ENCODE measurements around the gene C19orf67.

Gene C19orf67

GRCh38 chr19:14122924-14123323 lies 37.3 kb upstream of the C19orf67 start:
- WGBS (ENCODE audit: extremely low coverage, insufficient coverage, insufficient read length), result no CpG with 5 or more reads among the region's 6 CpGs
- no peak overlapping the region for H3K14ac ChIP-seq (ENCODE audit: low read length)
- peaks cover 10 to 16% of the 10 kb centered on the region in 2 experiments for H3K36me3 ChIP-seq (ENCODE audit: control insufficient read depth in 1 of 2, insufficient read depth in 2 of 2, low read length in 2 of 2)
- H3K4me1 ChIP-seq (ENCODE audit: control insufficient read depth in 1 of 2, insufficient read depth in 2 of 2, low read length in 2 of 2), result peaks cover 9 to 10% of the 10 kb centered on the region in 2 experiments
- H4K12ac ChIP-seq (ENCODE audit: low read depth, low read length), result no peak overlapping the region
- peaks cover 4% of the 10 kb centered on the region for H3K79me1 ChIP-seq (ENCODE audit: low read length)
- H4K91ac ChIP-seq (ENCODE audit: low read depth, low read length), result no peak overlapping the region
- no peak overlapping the region for H2BK5ac ChIP-seq (ENCODE audit: low read depth, low read length, poor library complexity)
- H2AFZ ChIP-seq (ENCODE audit: insufficient read depth, low read length, poor library complexity), result no peak overlapping the region
- H2BK12ac ChIP-seq (ENCODE audit: low read length), result no peak overlapping the region
- no peak overlapping the region for H3K27ac ChIP-seq (ENCODE audit: low read depth, low read length)
- H3K18ac ChIP-seq (ENCODE audit: low read length), result no peak overlapping the region
- no peak overlapping the region for H3K4ac ChIP-seq (ENCODE audit: low read depth, low read length)
- H3K4me2 ChIP-seq (ENCODE audit: low read length), result no peak overlapping the region
- no peaks in the 10 kb centered on the region for H3K79me2 ChIP-seq (ENCODE audit: control insufficient read depth, insufficient read depth, low read length, poor library complexity)
- no peak for DNase-seq
- H3K23ac ChIP-seq (ENCODE audit: low read length), result no peak overlapping the region
- no peak overlapping the region for H2BK120ac ChIP-seq (ENCODE audit: insufficient read depth, low read length, poor library complexity)
- H2AK5ac ChIP-seq (ENCODE audit: low read length), result no peak overlapping the region
- no peak overlapping the region for H3K9ac ChIP-seq (ENCODE audit: low read length)
- H3K9me3 ChIP-seq (ENCODE audit: insufficient read depth, low read depth, low read length), result no peaks in the 10 kb centered on the region
- H3K4me3 ChIP-seq (ENCODE audit: low read depth, low read length), result no peak overlapping the region
- no peak overlapping the region for H4K8ac ChIP-seq (ENCODE audit: low read depth, low read length)
- H3K27me3 ChIP-seq (ENCODE audit: insufficient read depth, low read length), result no peaks in the 10 kb centered on the region

- no peaks in the 10 kb centered on the region for H3K9me3 ChIP-seq (ENCODE audit: insufficient read depth, low read depth, low read length)
Observed at GRCh38 chr19:14120497-14120780, 34.9 kb upstream of the C19orf67 start.

GRCh38 chr19:14119644-14120496 lies 34.3 kb upstream of the C19orf67 start:
- H3K9ac ChIP-seq (ENCODE audit: low read length), result no peak overlapping the region
- DNase-seq, result no peak
- H3K79me1 ChIP-seq (ENCODE audit: low read length), result peaks cover 4% of the 10 kb centered on the region
- no peaks in the 10 kb centered on the region for H3K9me3 ChIP-seq (ENCODE audit: insufficient read depth, low read depth, low read length)
- no peak overlapping the region for H3K27ac ChIP-seq (ENCODE audit: low read depth, low read length)
- no peak overlapping the region for H2AFZ ChIP-seq (ENCODE audit: insufficient read depth, low read length, poor library complexity)
- peaks cover 10 to 13% of the 10 kb centered on the region in 2 experiments for H3K36me3 ChIP-seq (ENCODE audit: control insufficient read depth in 1 of 2, insufficient read depth in 2 of 2, low read length in 2 of 2)
- H3K4ac ChIP-seq (ENCODE audit: low read depth, low read length), result no peak overlapping the region
- no peak overlapping the region for H2BK120ac ChIP-seq (ENCODE audit: insufficient read depth, low read length, poor library complexity)
- H2BK5ac ChIP-seq (ENCODE audit: low read depth, low read length, poor library complexity), result no peak overlapping the region
- peaks cover 12 to 20% of the 10 kb centered on the region in 2 experiments for H3K4me1 ChIP-seq (ENCODE audit: control insufficient read depth in 1 of 2, insufficient read depth in 2 of 2, low read length in 2 of 2)
- H3K27me3 ChIP-seq (ENCODE audit: insufficient read depth, low read length), result no peaks in the 10 kb centered on the region
- H3K79me2 ChIP-seq (ENCODE audit: control insufficient read depth, insufficient read depth, low read length, poor library complexity), result peaks cover 2% of the 10 kb centered on the region
- WGBS (ENCODE audit: extremely low coverage, insufficient coverage, insufficient read length), result no CpG with 5 or more reads among the region's 7 CpGs
- no peak overlapping the region for H4K91ac ChIP-seq (ENCODE audit: low read depth, low read length)
- H4K8ac ChIP-seq (ENCODE audit: low read depth, low read length), result no peak overlapping the region
- H3K18ac ChIP-seq (ENCODE audit: low read length), result no peak overlapping the region
- H3K23ac ChIP-seq (ENCODE audit: low read length), result no peak overlapping the region
- no peak overlapping the region for H2BK12ac ChIP-seq (ENCODE audit: low read length)
- H3K14ac ChIP-seq (ENCODE audit: low read length), result no peak overlapping the region
- no peak overlapping the region for H3K4me3 ChIP-seq (ENCODE audit: low read depth, low read length)
- no peak overlapping the region for H4K12ac ChIP-seq (ENCODE audit: low read depth, low read length)
- no peak overlapping the region for H2AK5ac ChIP-seq (ENCODE audit: low read length)
- no peak overlapping the region for H3K4me2 ChIP-seq (ENCODE audit: low read length)

More at GRCh38 chr19:14120497-14120780, 34.9 kb upstream of the C19orf67 start:
- Histone ChIP-seq H3K4ac (ENCODE audit: low read depth, low read length) (no peak overlapping the region), H3K79me2 (ENCODE audit: control insufficient read depth, insufficient read depth, low read length, poor library complexity) (peaks cover 2% of the 10 kb centered on the region), H3K9ac (ENCODE audit: low read length) (no peak overlapping the region), H2BK120ac (ENCODE audit: insufficient read depth, low read length, poor library complexity) (no peak overlapping the region), H4K91ac (ENCODE audit: low read depth, low read length) (no peak overlapping the region), H3K79me1 (ENCODE audit: low read length) (peaks cover 4% of the 10 kb centered on the region), H3K36me3 (ENCODE audit: control insufficient read depth in 1 of 2, insufficient read depth in 2 of 2, low read length in 2 of 2) (peaks cover 10 to 13% of the 10 kb centered on the region in 2 experiments), H3K4me2 (ENCODE audit: low read length) (no peak overlapping the region), H2AFZ (ENCODE audit: insufficient read depth, low read length, poor library complexity) (no peak overlapping the region), H3K4me3 (ENCODE audit: low read depth, low read length) (no peak overlapping the region), H2AK5ac (ENCODE audit: low read length) (no peak overlapping the region), H4K12ac (ENCODE audit: low read depth, low read length) (peak overlapping the region; percentile 28), H2BK12ac (ENCODE audit: low read length) (no peak overlapping the region), H2BK5ac (ENCODE audit: low read depth, low read length, poor library complexity) (no peak overlapping the region), H3K18ac (ENCODE audit: low read length) (no peak overlapping the region), H3K27ac (ENCODE audit: low read depth, low read length) (no peak overlapping the region), H3K4me1 (ENCODE audit: control insufficient read depth in 1 of 2, insufficient read depth in 2 of 2, low read length in 2 of 2) (peaks cover 12 to 20% of the 10 kb centered on the region in 2 experiments), H3K27me3 (ENCODE audit: insufficient read depth, low read length) (no peaks in the 10 kb centered on the region), H4K8ac (ENCODE audit: low read depth, low read length) (no peak overlapping the region), H3K14ac (ENCODE audit: low read length) (no peak overlapping the region), H3K23ac (ENCODE audit: low read length) (no peak overlapping the region)
- DNase-seq, result no peak
- WGBS (ENCODE audit: extremely low coverage, insufficient coverage, insufficient read length), result no CpG with 5 or more reads among the region's 7 CpGs

- Histone ChIP-seq H3K4me2 (ENCODE audit: low read length) (no peak overlapping the region), H3K4me3 (ENCODE audit: low read depth, low read length) (no peak overlapping the region), H3K14ac (ENCODE audit: low read length) (no peak overlapping the region), H2BK12ac (ENCODE audit: low read length) (no peak overlapping the region), H2BK120ac (ENCODE audit: insufficient read depth, low read length, poor library complexity) (no peak overlapping the region), H3K27ac (ENCODE audit: low read depth, low read length) (no peak overlapping the region), H3K18ac (ENCODE audit: low read length) (no peak overlapping the region), H3K79me2 (ENCODE audit: control insufficient read depth, insufficient read depth, low read length, poor library complexity) (peaks cover 2% of the 10 kb centered on the region), H4K8ac (ENCODE audit: low read depth, low read length) (no peak overlapping the region), H3K9me3 (ENCODE audit: insufficient read depth, low read depth, low read length) (no peaks in the 10 kb centered on the region), H3K23ac (ENCODE audit: low read length) (no peak overlapping the region), H3K36me3 (ENCODE audit: control insufficient read depth in 1 of 2, insufficient read depth in 2 of 2, low read length in 2 of 2) (peaks cover 8 to 10% of the 10 kb centered on the region in 2 experiments), H2BK5ac (ENCODE audit: low read depth, low read length, poor library complexity) (no peak overlapping the region), H3K27me3 (ENCODE audit: insufficient read depth, low read length) (no peaks in the 10 kb centered on the region), H3K9ac (ENCODE audit: low read length) (no peak overlapping the region), H2AK5ac (ENCODE audit: low read length) (no peak overlapping the region), H4K12ac (ENCODE audit: low read depth, low read length) (no peak overlapping the region), H2AFZ (ENCODE audit: insufficient read depth, low read length, poor library complexity) (no peak overlapping the region), H4K91ac (ENCODE audit: low read depth, low read length) (no peak overlapping the region), H3K4me1 (ENCODE audit: control insufficient read depth in 1 of 2, insufficient read depth in 2 of 2, low read length in 2 of 2) (peaks cover 12 to 20% of the 10 kb centered on the region in 2 experiments), H3K79me1 (ENCODE audit: low read length) (peaks cover 4% of the 10 kb centered on the region), H3K4ac (ENCODE audit: low read depth, low read length) (peak overlapping the region; percentile 24)
- DNase-seq, result no peak
- WGBS (ENCODE audit: extremely low coverage, insufficient coverage, insufficient read length), result no CpG with 5 or more reads among the region's 3 CpGs
Observed at GRCh38 chr19:14119146-14119545, 33.6 kb upstream of the C19orf67 start.

Measured in trophoblast cell (in vitro differentiated cells and primary cell).